HG03565 (cell line): ENCODE results near the gene MSMP.

Experiments
- ATAC-seq: cut with Tn5 transposase; IDR thresholded peaks from one replicate; pipeline ENCODE4 v1.9.1; 2021; ENCODE audit warnings: mild to moderate bottlenecking, moderate library complexity; ENCODE audit not compliant: unreplicated experiment

Gene MSMP

GRCh38 chr9:35771943-35772342, 17.9 kb upstream of the MSMP start:
- no peak for ATAC-seq

- ATAC-seq = no peak
These were observed 17.5 kb upstream of the MSMP start for GRCh38 chr9:35771534-35771933.

- ATAC-seq = no peak
These were observed 17.0 kb upstream of the MSMP start for GRCh38 chr9:35771075-35771433.

GRCh38 chr9:35769763-35770162, 15.7 kb upstream of the MSMP start:
- no peak for ATAC-seq

- no peak for ATAC-seq
These were observed 13.4 kb upstream of the MSMP start for GRCh38 chr9:35767458-35767857.

- no peak for ATAC-seq
These were observed 12.9 kb upstream of the MSMP start for GRCh38 chr9:35766997-35767396.

- ATAC-seq = no peak
These were observed 9.7 kb upstream of the MSMP start for GRCh38 chr9:35763803-35764202.

GRCh38 chr9:35763181-35763580, 9.1 kb upstream of the MSMP start:
- no peak for ATAC-seq

- ATAC-seq = no peak
These were observed 6.6 kb upstream of the MSMP start for GRCh38 chr9:35760651-35761050.

GRCh38 chr9:35759795-35760194, 5.7 kb upstream of the MSMP start:
- no peak for ATAC-seq

GRCh38 chr9:35758475-35759050, 4.5 kb upstream of the MSMP start:
- no peak for ATAC-seq

GRCh38 chr9:35757892-35758275, 3.8 kb upstream of the MSMP start:
- no peak for ATAC-seq

- no peak for ATAC-seq
These were observed 3.3 kb upstream of the MSMP start for GRCh38 chr9:35757226-35757891.

GRCh38 chr9:35756275-35757225, 2.5 kb upstream of the MSMP start:
- no peak for ATAC-seq

GRCh38 chr9:35755071-35755470, 995 bp upstream of the MSMP start:
- ATAC-seq = no peak

GRCh38 chr9:35753466-35753865, 610 bp downstream of the MSMP start:
- ATAC-seq = no peak

- ATAC-seq = no peak
These were observed 3.9 kb downstream of the MSMP start for GRCh38 chr9:35750256-35750531.

- peak; percentile 17 for ATAC-seq
These were observed 4.4 kb downstream of the MSMP start for GRCh38 chr9:35749515-35750255.

GRCh38 chr9:35748858-35749514, 5.1 kb downstream of the MSMP start, which contains the start of the genes GBA2 and RGP1:
Gene GBA2 (minus strand): TSS chr9:35749228. CDS start chr9:35748704, 524 bp downstream.
Gene RGP1 (plus strand): TSS chr9:35749287. CDS start chr9:35749756, 469 bp downstream.
- ATAC-seq = peak; percentile 58

- ATAC-seq = no peak
These were observed 5.7 kb downstream of the MSMP start for GRCh38 chr9:35748242-35748857.
